Fibroblast of lung (primary cell): ENCODE results near the gene ACLY. TPM values are rescaled to one million over a fixed set of nuclear protein-coding genes. Genes with fewer than 3 reads are reported as not detected.

Source experiments
- DNase-seq, 2 donors: peaks; one replicate each; pipeline versions ENCODE4 v3.0.0 to v3.0.0-alpha.2; 2010; ENCODE audit warnings: low read depth in 2 of 2
- H2AFZ ChIP-seq: 2 replicates; pipeline ENCODE4 v1.5.1; 2012; ENCODE audit warnings: low read length, control low read depth, inconsistent platforms
- H3K27ac ChIP-seq: 2 replicates; pipeline ENCODE4 v1.5.1; 2011; ENCODE audit warnings: low read length, control low read depth; ENCODE audit not compliant: insufficient read depth
- H3K27me3 ChIP-seq: 2 replicates; pipeline ENCODE4 v1.5.1; 2011; ENCODE audit warnings: mild to moderate bottlenecking, low read length; ENCODE audit not compliant: control insufficient read depth, insufficient read depth
- H3K36me3 ChIP-seq: 2 replicates; pipeline ENCODE4 v1.5.1; 2011; ENCODE audit warnings: low read length; ENCODE audit not compliant: control insufficient read depth, insufficient read depth
- H3K4me1 ChIP-seq: 2 replicates; pipeline ENCODE4 v1.5.1; 2011; ENCODE audit warnings: low read length; ENCODE audit not compliant: control insufficient read depth, insufficient read depth; ENCODE audit errors: extremely low read depth
- H3K4me2 ChIP-seq: 2 replicates; pipeline ENCODE4 v1.5.1; 2011; ENCODE audit warnings: low read length, control low read depth; ENCODE audit not compliant: insufficient read depth; ENCODE audit errors: extremely low read depth
- H3K4me3 ChIP-seq, 4 experiments: fragments of 200-600 bp in 1 of 4; sonication (generic) in 1 of 4; replicated peaks in 1 of 4; 2 replicates each; pipeline ENCODE4 v1.5.1; 2011 to 2016; ENCODE audit warnings: low read length in 4 of 4, low read depth in 3 of 4, mild to moderate bottlenecking in 3 of 4, control low read depth in 2 of 4, inconsistent platforms in 1 of 4, mixed read lengths in 1 of 4; ENCODE audit not compliant: insufficient read depth in 1 of 4; ENCODE audit errors: control extremely low read depth in 1 of 4
- H3K79me2 ChIP-seq: 2 replicates; pipeline ENCODE4 v1.5.1; 2012; ENCODE audit warnings: mild to moderate bottlenecking, low read length, inconsistent platforms; ENCODE audit not compliant: control insufficient read depth, insufficient read depth
- H3K9ac ChIP-seq: 2 replicates; pipeline ENCODE4 v1.5.1; 2011; ENCODE audit warnings: mild to moderate bottlenecking, low read length, control low read depth; ENCODE audit not compliant: insufficient read depth
- H3K9me3 ChIP-seq: 2 replicates; pipeline ENCODE4 v1.5.1; 2012; ENCODE audit warnings: low read depth, low read length; ENCODE audit not compliant: control insufficient read depth, insufficient read depth
- H4K20me1 ChIP-seq: 2 replicates; pipeline ENCODE4 v1.5.1; 2011; ENCODE audit warnings: low read length; ENCODE audit not compliant: control insufficient read depth, insufficient read depth; ENCODE audit errors: extremely low read depth
- CTCF ChIP-seq, 2 donors: IDR thresholded peaks in 1 of 2; conservative IDR thresholded peaks in 1 of 2; 1 replicate in 1 of 2; 2 replicates in 1 of 2; pipeline ENCODE4 v1.5.1; 2011 to 2012; ENCODE audit warnings: low read length in 2 of 2, control low read depth in 1 of 2, inconsistent platforms in 1 of 2, low read depth in 1 of 2, mild to moderate bottlenecking in 1 of 2
- EZH2 ChIP-seq: IDR thresholded peaks from 2 replicates; pipeline ENCODE4 v1.5.1; 2012; ENCODE audit warnings: low read length, control low read depth, mild to moderate bottlenecking; ENCODE audit errors: missing control alignments
- polyA plus RNA-seq, 2 donors: library from polyadenylated mRNA; depleted of rRNA in 1 of 2; stranded (reverse) in 1 of 2; unstranded in 1 of 2; fragments of >200 nt; gene quantifications; 2 replicates each; pipeline ENCODE4 v1.2.1, GENCODE V29; 2011 to 2012; ENCODE audit warnings: missing spikeins in 1 of 2
- total RNA-seq: library from RNA; depleted of rRNA; stranded (reverse); fragments of >200 nt; gene quantifications from 2 replicates; pipeline ENCODE4 v1.2.1, GENCODE V29; 2014

Gene ACLY
- total and polyA plus RNA-seq, 2 donors (not counting 1 experiment from before 2014, with no cell fraction given): 225 to 312 TPM

- Histone ChIP-seq H3K27me3 (no peaks in the 10 kb centered on the region), H3K36me3 (no peaks in the 10 kb centered on the region), H3K9ac (no peak overlapping the region), H3K27ac (no peak overlapping the region), H3K4me1 (peaks cover 4% of the 10 kb centered on the region), H3K4me3 (no peak overlapping the region), H2AFZ (no peak overlapping the region), H3K4me2 (no peak overlapping the region), H4K20me1 (no peaks in the 10 kb centered on the region), H3K9me3 (no peaks in the 10 kb centered on the region), H3K79me2 (no peaks in the 10 kb centered on the region)
- peak in 1 of 2 donors; percentile 30 for DNase-seq
- TF ChIP-seq CTCF (conservative IDR thresholded peaks at IDR 0.05 in 1 of 2, IDR thresholded peaks at IDR 0.05 in 1 of 2; ENCODE audit: low read depth in 1 of 2, low read length in 2 of 2) (no peak), EZH2 (no peak)
Observed at GRCh38 chr17:41925991-41926590, 7.3 kb upstream of the ACLY start.

- H3K36me3 ChIP-seq: peaks cover 2% of the 10 kb centered on the region
- no peak for DNase-seq
- H3K4me2 ChIP-seq: no peak overlapping the region
- H3K4me3 ChIP-seq: no peak overlapping the region
- no peaks in the 10 kb centered on the region for H3K9me3 ChIP-seq
- H3K9ac ChIP-seq: no peak overlapping the region
- peaks cover 32% of the 10 kb centered on the region for H3K79me2 ChIP-seq
- H3K4me1 ChIP-seq: peaks cover 15% of the 10 kb centered on the region
- TF ChIP-seq EZH2 (no peak), CTCF (conservative IDR thresholded peaks at IDR 0.05 in 1 of 2, IDR thresholded peaks at IDR 0.05 in 1 of 2; ENCODE audit: low read depth in 1 of 2, low read length in 2 of 2) (no peak)
- H3K27me3 ChIP-seq: no peaks in the 10 kb centered on the region
- no peak overlapping the region for H3K27ac ChIP-seq
- no peak overlapping the region for H2AFZ ChIP-seq
- no peaks in the 10 kb centered on the region for H4K20me1 ChIP-seq
Observed at GRCh38 chr17:41920580-41920955, 1.8 kb upstream of the ACLY start.

- peak overlapping the region; percentile 91 for H3K4me2 ChIP-seq
- H3K27ac ChIP-seq: no peak overlapping the region
- peaks cover 37% of the 10 kb centered on the region for H3K79me2 ChIP-seq
- peaks cover 2% of the 10 kb centered on the region for H3K36me3 ChIP-seq
- TF ChIP-seq EZH2: no peak
- no peak for TF ChIP-seq CTCF (conservative IDR thresholded peaks at IDR 0.05 in 1 of 2, IDR thresholded peaks at IDR 0.05 in 1 of 2; ENCODE audit: low read depth in 1 of 2, low read length in 2 of 2)
- peak; percentile 18 to 60 for DNase-seq
- H3K4me1 ChIP-seq: peaks cover 18% of the 10 kb centered on the region
- no peaks in the 10 kb centered on the region for H3K9me3 ChIP-seq
- no peaks in the 10 kb centered on the region for H4K20me1 ChIP-seq
- peak overlapping the region in 1 of 4 experiments; percentile 15 for H3K4me3 ChIP-seq
- no peaks in the 10 kb centered on the region for H3K27me3 ChIP-seq
- H3K9ac ChIP-seq: no peak overlapping the region
- H2AFZ ChIP-seq: no peak overlapping the region
Observed at GRCh38 chr17:41919840-41920579, 1.3 kb upstream of the ACLY start.
